Type B pancreatic cell (in vitro differentiated cells): ENCODE data around the gene IL16. TPM values are rescaled to one million over a fixed set of nuclear protein-coding genes. Genes with fewer than 3 reads are reported as not detected.
"Not testable (repeated sequence)": the region's sequence is repeated elsewhere in the genome, so short reads cannot be mapped to it uniquely, and the experiment has no call there.

ENCODE experiments used
- DNase-seq: peaks from one replicate; pipeline ENCODE4 v3.0.0; 2021; ENCODE audit warnings: mixed read lengths; ENCODE audit not compliant: unreplicated experiment; ENCODE audit errors: extremely low spot score
- H3K27ac Mint-ChIP-seq: 2 replicates; pipeline ENCODE4 v1.8.0; 2021; ENCODE audit warnings: mild to moderate bottlenecking, mixed read lengths
- H3K27me3 Mint-ChIP-seq: 2 replicates; pipeline ENCODE4 v1.8.0; 2021; ENCODE audit warnings: mixed read lengths
- H3K36me3 Mint-ChIP-seq: 2 replicates; pipeline ENCODE4 v1.8.0; 2021; ENCODE audit warnings: mixed read lengths
- H3K4me1 Mint-ChIP-seq: one replicate; pipeline ENCODE4 v1.8.0; 2021; ENCODE audit warnings: mixed read lengths; ENCODE audit not compliant: unreplicated experiment
- H3K4me3 Mint-ChIP-seq: 2 replicates; pipeline ENCODE4 v1.8.0; 2021; ENCODE audit warnings: mild to moderate bottlenecking, mixed read lengths
- H3K9me3 Mint-ChIP-seq: 2 replicates; pipeline ENCODE4 v1.8.0; 2021; ENCODE audit warnings: mixed read lengths
- CTCF ChIP-seq: fragments of 200-600 bp; sonication (generic); conservative IDR thresholded peaks from 2 replicates; pipeline ENCODE4 v1.5.0; 2021; ENCODE audit warnings: antibody characterized with exemption, mild to moderate bottlenecking
- total RNA-seq: library from RNA; stranded (reverse); gene quantifications from 2 replicates; pipeline ENCODE4 v1.2.1, GENCODE V29; 2021; ENCODE audit warnings: low replicate concordance

The IL16 gene
- total RNA-seq, 1 donor from 2014 or later = 0.14 TPM

- DNase-seq = no peak
- H3K27ac Mint-ChIP-seq = no peak overlapping the region
- no peaks in the 10 kb centered on the region for H3K9me3 Mint-ChIP-seq
- no peak overlapping the region for H3K4me3 Mint-ChIP-seq
- H3K27me3 Mint-ChIP-seq = peaks cover 12% of the 10 kb centered on the region
- peaks cover 22% of the 10 kb centered on the region for H3K4me1 Mint-ChIP-seq
- no peak for TF ChIP-seq CTCF
- peaks cover 4% of the 10 kb centered on the region for H3K36me3 Mint-ChIP-seq
Measured at GRCh38 chr15:81326466-81327212, 130.0 kb downstream of the IL16 start.

GRCh38 chr15:81327516-81327915 is 130.8 kb downstream of the IL16 start:
- peaks cover 12% of the 10 kb centered on the region for H3K27me3 Mint-ChIP-seq
- H3K4me3 Mint-ChIP-seq = no peak overlapping the region
- H3K27ac Mint-ChIP-seq = no peak overlapping the region
- H3K4me1 Mint-ChIP-seq = peaks cover 19% of the 10 kb centered on the region
- no peaks in the 10 kb centered on the region for H3K9me3 Mint-ChIP-seq
- TF ChIP-seq CTCF = no peak
- H3K36me3 Mint-ChIP-seq = peaks cover under 1% of the 10 kb centered on the region
- DNase-seq = no peak

GRCh38 chr15:81329446-81329845 is 132.8 kb downstream of the IL16 start:
- Mint-ChIP-seq H3K27me3 (peaks cover 9% of the 10 kb centered on the region), H3K4me3 (no peak overlapping the region), H3K27ac (no peak overlapping the region), H3K9me3 (no peaks in the 10 kb centered on the region), H3K36me3 (no peaks in the 10 kb centered on the region), H3K4me1 (peaks cover 8% of the 10 kb centered on the region)
- no peak for TF ChIP-seq CTCF
- DNase-seq = no peak

GRCh38 chr15:81330366-81331090 is 133.8 kb downstream of the IL16 start:
- Mint-ChIP-seq H3K4me3 (no peak overlapping the region), H3K36me3 (no peaks in the 10 kb centered on the region), H3K27me3 (peaks cover 5% of the 10 kb centered on the region), H3K27ac (no peak overlapping the region), H3K4me1 (peaks cover 4% of the 10 kb centered on the region), H3K9me3 (no peaks in the 10 kb centered on the region)
- no peak for TF ChIP-seq CTCF
- no peak for DNase-seq

GRCh38 chr15:81331141-81331540 is 134.5 kb downstream of the IL16 start:
- peak; percentile 18 for DNase-seq
- H3K9me3 Mint-ChIP-seq, H3K36me3 Mint-ChIP-seq, H3K27me3 Mint-ChIP-seq, H3K27ac Mint-ChIP-seq, H3K4me1 Mint-ChIP-seq, H3K4me3 Mint-ChIP-seq: not testable (repeated sequence)

GRCh38 chr15:81331600-81331999 is 134.9 kb downstream of the IL16 start:
- Mint-ChIP-seq H3K4me3 (no peak overlapping the region), H3K4me1 (peaks cover 4% of the 10 kb centered on the region), H3K9me3 (no peaks in the 10 kb centered on the region), H3K27me3 (peaks cover 5% of the 10 kb centered on the region), H3K27ac (no peak overlapping the region), H3K36me3 (no peaks in the 10 kb centered on the region)
- DNase-seq = peak; percentile 43
- no peak for TF ChIP-seq CTCF
